Colonic mucosa (tissue), 4 donors: ENCODE results near the gene GHRL. TPM values are rescaled to one million over a fixed set of nuclear protein-coding genes. Genes with fewer than 3 reads are reported as not detected.

ENCODE experiments used
- DNase-seq: peaks from one replicate; pipeline ENCODE4 v3.0.0-alpha.2; 2020
- H3K27ac ChIP-seq: fragments of 200-600 bp; one replicate; pipeline ENCODE4 v1.8.0; 2021
- H3K27me3 ChIP-seq: fragments of 200-600 bp; one replicate; pipeline ENCODE4 v1.8.0; 2021
- H3K36me3 ChIP-seq: fragments of 200-600 bp; one replicate; pipeline ENCODE4 v1.8.0; 2021
- H3K4me1 ChIP-seq: fragments of 200-600 bp; one replicate; pipeline ENCODE4 v1.8.0; 2021; ENCODE audit warnings: mild to moderate bottlenecking
- H3K4me3 ChIP-seq: fragments of 200-600 bp; one replicate; pipeline ENCODE4 v1.8.0; 2021
- H3K9ac ChIP-seq, 2 donors: one replicate each; pipeline ENCODE4 v1.7.0; 2013; ENCODE audit warnings: control low read depth in 2 of 2, low read depth in 2 of 2, low read length in 2 of 2
- H3K9me3 ChIP-seq: fragments of 200-600 bp; one replicate; pipeline ENCODE4 v1.8.0; 2021
- intact Hi-C: fragments of 100-400 bp; cut with DNase I; formaldehyde crosslinking; loops from one replicate; pipeline ENCODE4 v1.14.1; 2022
- total RNA-seq, 2 donors: library from RNA; stranded (reverse); fragmentation: NEBNext Ultra II Directional in 1 of 2; extraction: Animal tissue kit (Norgen Biotek cat#: 25700) in 1 of 2; gene quantifications; one replicate each; pipeline ENCODE4 v1.2.1, GENCODE V29; 2021
- TF ChIP-seq, protein P1 (sequence below): fragments of 200-600 bp; IDR thresholded peaks from one replicate; pipeline ENCODE4 v1.8.0; 2022; ENCODE audit warnings: antibody characterized with exemption, mild to moderate bottlenecking
- donor health status: healthy.
- donor health status: DM: no; HTN: no; CAD: no.
- donor health status: DM: no; HTN: no; CAD: no.

GHRL gene
- total RNA-seq, 2 donors from 2014 or later: 0.67 to 1.1 TPM

DNA sequence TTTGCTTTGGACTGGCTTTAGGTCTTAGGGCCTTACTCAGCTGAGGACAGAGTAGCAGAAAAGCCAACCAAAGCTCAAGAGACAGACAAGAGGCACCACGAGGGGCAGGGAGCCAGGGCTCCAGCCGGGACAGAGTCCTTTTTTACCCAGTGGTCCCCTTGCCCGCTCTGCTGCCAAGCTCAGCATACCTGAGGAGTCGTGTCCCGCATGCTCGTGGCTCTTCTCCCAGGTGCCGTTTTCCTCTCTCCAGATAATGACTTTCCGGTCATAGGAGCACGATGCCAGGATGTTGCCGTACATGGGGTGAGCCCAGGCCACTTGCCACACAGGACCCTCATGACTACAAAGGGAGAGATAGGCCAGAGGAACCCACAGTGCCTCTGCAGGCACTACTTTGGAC is 19.6 kb upstream of the GHRL start:
- H3K27ac ChIP-seq: no peak overlapping the region
- no peak for DNase-seq
- H3K9me3 ChIP-seq: no peaks in the 10 kb centered on the region
- intact Hi-C loops: no loop called here
- no peak overlapping the region for H3K9ac ChIP-seq
- no peaks in the 10 kb centered on the region for H3K4me1 ChIP-seq
- no peaks in the 10 kb centered on the region for H3K27me3 ChIP-seq
- peaks cover 19% of the 10 kb centered on the region for H3K36me3 ChIP-seq
- TF ChIP-seq, protein P1, sequence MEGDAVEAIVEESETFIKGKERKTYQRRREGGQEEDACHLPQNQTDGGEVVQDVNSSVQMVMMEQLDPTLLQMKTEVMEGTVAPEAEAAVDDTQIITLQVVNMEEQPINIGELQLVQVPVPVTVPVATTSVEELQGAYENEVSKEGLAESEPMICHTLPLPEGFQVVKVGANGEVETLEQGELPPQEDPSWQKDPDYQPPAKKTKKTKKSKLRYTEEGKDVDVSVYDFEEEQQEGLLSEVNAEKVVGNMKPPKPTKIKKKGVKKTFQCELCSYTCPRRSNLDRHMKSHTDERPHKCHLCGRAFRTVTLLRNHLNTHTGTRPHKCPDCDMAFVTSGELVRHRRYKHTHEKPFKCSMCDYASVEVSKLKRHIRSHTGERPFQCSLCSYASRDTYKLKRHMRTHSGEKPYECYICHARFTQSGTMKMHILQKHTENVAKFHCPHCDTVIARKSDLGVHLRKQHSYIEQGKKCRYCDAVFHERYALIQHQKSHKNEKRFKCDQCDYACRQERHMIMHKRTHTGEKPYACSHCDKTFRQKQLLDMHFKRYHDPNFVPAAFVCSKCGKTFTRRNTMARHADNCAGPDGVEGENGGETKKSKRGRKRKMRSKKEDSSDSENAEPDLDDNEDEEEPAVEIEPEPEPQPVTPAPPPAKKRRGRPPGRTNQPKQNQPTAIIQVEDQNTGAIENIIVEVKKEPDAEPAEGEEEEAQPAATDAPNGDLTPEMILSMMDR: no peak
- H3K4me3 ChIP-seq: no peak overlapping the region

GRCh38 chr3:10311710-10312109 is 19.0 kb upstream of the GHRL start:
- no peaks in the 10 kb centered on the region for H3K9me3 ChIP-seq

GRCh38 chr3:10310578-10310977 is 17.8 kb upstream of the GHRL start:
- peaks cover 17% of the 10 kb centered on the region for H3K36me3 ChIP-seq
- H3K27ac ChIP-seq: no peak overlapping the region
- H3K4me3 ChIP-seq: no peak overlapping the region
- intact Hi-C loops: no loop called here
- no peak overlapping the region for H3K9ac ChIP-seq
- H3K27me3 ChIP-seq: no peaks in the 10 kb centered on the region
- TF ChIP-seq, protein P1: no peak
- no peaks in the 10 kb centered on the region for H3K9me3 ChIP-seq
- H3K4me1 ChIP-seq: no peaks in the 10 kb centered on the region
- DNase-seq: no peak

More at GRCh38 chr3:10311710-10312109, 19.0 kb upstream of the GHRL start:
- Histone ChIP-seq H3K4me3 (no peak overlapping the region), H3K4me1 (no peaks in the 10 kb centered on the region), H3K36me3 (peaks cover 17% of the 10 kb centered on the region), H3K9ac (no peak overlapping the region), H3K27me3 (no peaks in the 10 kb centered on the region), H3K27ac (no peak overlapping the region)
- intact Hi-C loops: no loop called here
- TF ChIP-seq, protein P1: no peak
- DNase-seq: no peak

DNA sequence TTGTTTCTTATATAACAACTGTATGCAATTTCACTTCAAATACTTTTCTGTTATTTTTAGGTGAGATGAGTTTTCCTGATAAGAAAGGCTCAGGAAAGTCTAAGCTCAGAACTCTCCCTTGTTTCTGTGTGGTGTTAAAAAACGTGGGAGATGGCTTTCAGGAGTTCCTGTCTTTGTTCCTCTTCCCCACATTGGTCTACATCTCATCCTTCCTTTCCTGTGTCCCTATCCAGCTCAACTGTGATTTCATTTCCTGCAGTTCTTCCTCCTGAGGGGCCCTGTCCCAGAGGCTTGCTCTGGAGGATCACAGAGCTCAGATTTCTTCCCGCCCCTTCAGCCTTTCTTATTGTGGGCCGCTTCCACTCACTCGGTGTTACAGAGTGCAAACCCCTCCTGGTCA is 17.0 kb upstream of the GHRL start:
- Histone ChIP-seq H3K9me3 (no peaks in the 10 kb centered on the region), H3K9ac (no peak overlapping the region), H3K27me3 (no peaks in the 10 kb centered on the region), H3K4me3 (no peak overlapping the region), H3K4me1 (no peaks in the 10 kb centered on the region), H3K27ac (no peak overlapping the region), H3K36me3 (peaks cover 20% of the 10 kb centered on the region)
- TF ChIP-seq, protein P1: no peak
- intact Hi-C loops: no loop called here
- no peak for DNase-seq

GRCh38 chr3:10308678-10309077 is 15.9 kb upstream of the GHRL start:
- no peak for DNase-seq
- Histone ChIP-seq H3K4me1 (no peaks in the 10 kb centered on the region), H3K36me3 (peaks cover 29% of the 10 kb centered on the region), H3K9ac (no peak overlapping the region), H3K9me3 (no peaks in the 10 kb centered on the region), H3K27me3 (no peaks in the 10 kb centered on the region), H3K4me3 (no peak overlapping the region), H3K27ac (no peak overlapping the region)
- intact Hi-C loops: no loop called here
- TF ChIP-seq, protein P1: no peak

DNA sequence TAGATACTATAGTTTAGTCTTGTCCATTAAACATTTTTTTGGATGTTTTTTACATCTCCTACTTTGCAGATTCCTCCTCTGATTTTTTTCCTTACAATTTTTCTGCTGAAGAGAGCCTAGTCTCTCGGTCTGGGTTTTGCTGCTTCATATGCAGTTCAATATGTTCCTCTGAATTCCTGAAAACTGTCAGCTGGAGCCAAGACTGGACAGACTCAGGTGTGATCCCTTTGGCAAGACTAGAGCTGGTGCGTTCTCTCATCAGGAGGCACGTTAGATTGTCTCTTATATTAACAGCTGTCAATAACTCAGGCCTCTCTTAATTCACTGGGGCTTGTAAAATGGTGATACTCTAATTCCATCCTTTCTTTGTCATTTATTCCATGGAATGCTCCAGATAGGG is 13.4 kb upstream of the GHRL start:
- intact Hi-C loops: no loop called here
- peaks cover 24% of the 10 kb centered on the region for H3K36me3 ChIP-seq
- no peaks in the 10 kb centered on the region for H3K27me3 ChIP-seq
- H3K9ac ChIP-seq: no peak overlapping the region
- H3K4me1 ChIP-seq: no peaks in the 10 kb centered on the region
- DNase-seq: no peak
- no peaks in the 10 kb centered on the region for H3K9me3 ChIP-seq
- H3K27ac ChIP-seq: no peak overlapping the region
- no peak overlapping the region for H3K4me3 ChIP-seq
- TF ChIP-seq, protein P1: no peak
